ENCODE measurements around the gene PLA2G4E.

PLA2G4E gene

GRCh38 chr15:42020713-42021273 lies at the start of gene PLA2G4E:
Gene PLA2G4E (minus strand): TSS chr15:42021042. CDS start chr15:42021030, 12 bp downstream.
- Histone ChIP-seq H3K4me2 (ENCODE audit: low read length) (no peak within 1 kb of the TSS), H3K27me3 (ENCODE audit: control insufficient read depth, insufficient read depth, low read length) (no peaks in the 10 kb centered on the region), H2AFZ (no peak within 1 kb of the TSS), H3K36me3 (ENCODE audit: control insufficient read depth, insufficient read depth, low read length) (no peaks in the 10 kb centered on the region), H3K79me2 (no peaks in the 10 kb centered on the region), H3K27ac (no peak within 1 kb of the TSS), H3K4me1 (peaks cover 3% of the 10 kb centered on the region), H3K9ac (no peak within 1 kb of the TSS), H3K9me3 (ENCODE audit: control insufficient read depth, low read length) (no peaks in the 10 kb centered on the region), H3K4me3 (ENCODE audit: low read depth, low read length) (no peak within 1 kb of the TSS)
- TF ChIP-seq CTCF (IDR thresholded peaks at IDR 0.05): no peak

GRCh38 chr15:42070279-42070975 lies 49.6 kb upstream of the PLA2G4E start:
- Histone ChIP-seq H3K4me2 (ENCODE audit: low read length) (no peak overlapping the region), H3K4me3 (ENCODE audit: low read depth, low read length) (no peak overlapping the region), H3K79me2 (no peaks in the 10 kb centered on the region), H3K27me3 (ENCODE audit: control insufficient read depth, insufficient read depth, low read length) (no peaks in the 10 kb centered on the region), H3K36me3 (ENCODE audit: control insufficient read depth, insufficient read depth, low read length) (no peaks in the 10 kb centered on the region), H2AFZ (no peak overlapping the region), H3K4me1 (no peaks in the 10 kb centered on the region), H3K9me3 (ENCODE audit: control insufficient read depth, low read length) (no peaks in the 10 kb centered on the region), H3K27ac (no peak overlapping the region), H3K9ac (no peak overlapping the region)
- TF ChIP-seq CTCF (IDR thresholded peaks at IDR 0.05): no peak

- H3K27me3 ChIP-seq (ENCODE audit: control insufficient read depth, insufficient read depth, low read length): no peaks in the 10 kb centered on the region
- H3K4me3 ChIP-seq (ENCODE audit: low read depth, low read length): no peak overlapping the region
- H3K27ac ChIP-seq: no peak overlapping the region
- H2AFZ ChIP-seq: no peak overlapping the region
- no peak for TF ChIP-seq CTCF (IDR thresholded peaks at IDR 0.05)
- no peaks in the 10 kb centered on the region for H3K36me3 ChIP-seq (ENCODE audit: control insufficient read depth, insufficient read depth, low read length)
- no peak overlapping the region for H3K4me2 ChIP-seq (ENCODE audit: low read length)
- H3K9me3 ChIP-seq (ENCODE audit: control insufficient read depth, low read length): no peaks in the 10 kb centered on the region
- no peaks in the 10 kb centered on the region for H3K4me1 ChIP-seq
- no peaks in the 10 kb centered on the region for H3K79me2 ChIP-seq
- H3K9ac ChIP-seq: no peak overlapping the region
Measured at GRCh38 chr15:42069496-42070278, 48.8 kb upstream of the PLA2G4E start.

GRCh38 chr15:42069025-42069424 lies 48.2 kb upstream of the PLA2G4E start:
- Histone ChIP-seq H3K4me3 (ENCODE audit: low read depth, low read length) (no peak overlapping the region), H3K36me3 (ENCODE audit: control insufficient read depth, insufficient read depth, low read length) (no peaks in the 10 kb centered on the region), H2AFZ (no peak overlapping the region), H3K4me1 (no peaks in the 10 kb centered on the region), H3K9ac (no peak overlapping the region), H3K27ac (no peak overlapping the region), H3K4me2 (ENCODE audit: low read length) (no peak overlapping the region), H3K9me3 (ENCODE audit: control insufficient read depth, low read length) (no peaks in the 10 kb centered on the region), H3K79me2 (no peaks in the 10 kb centered on the region), H3K27me3 (ENCODE audit: control insufficient read depth, insufficient read depth, low read length) (no peaks in the 10 kb centered on the region)
- TF ChIP-seq CTCF (IDR thresholded peaks at IDR 0.05): no peak
